GM19463 (cell line): ENCODE results near the gene SESTD1.
"Not testable (repeated sequence)": the region's sequence is repeated elsewhere in the genome, so short reads cannot be mapped to it uniquely, and the experiment has no call there.

Experiments used
- ATAC-seq: cut with Tn5 transposase; IDR thresholded peaks from one replicate; pipeline ENCODE4 v1.9.1; 2021; ENCODE audit warnings: mild to moderate bottlenecking, moderate library complexity; ENCODE audit not compliant: unreplicated experiment

SESTD1 gene

DNA sequence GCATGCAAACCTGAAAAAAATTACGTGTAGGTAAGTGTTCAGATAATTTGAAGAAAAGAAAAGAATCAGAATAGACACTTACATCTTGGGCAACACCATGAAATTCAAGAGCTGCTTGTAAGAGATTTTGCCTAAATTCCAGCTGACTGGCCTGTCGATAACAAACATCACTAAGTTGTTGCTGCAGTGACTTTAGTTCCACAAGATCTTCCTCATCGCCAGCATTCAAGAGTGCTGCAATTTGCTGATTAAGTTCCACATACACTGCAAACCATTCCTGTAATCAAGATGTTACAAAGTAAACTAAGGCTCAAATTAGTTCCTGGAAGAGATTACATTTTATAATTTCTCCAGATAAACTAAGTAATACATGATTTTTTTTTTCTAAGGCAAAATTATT is 140.3 kb downstream of the SESTD1 start:
- no peak for ATAC-seq

DNA sequence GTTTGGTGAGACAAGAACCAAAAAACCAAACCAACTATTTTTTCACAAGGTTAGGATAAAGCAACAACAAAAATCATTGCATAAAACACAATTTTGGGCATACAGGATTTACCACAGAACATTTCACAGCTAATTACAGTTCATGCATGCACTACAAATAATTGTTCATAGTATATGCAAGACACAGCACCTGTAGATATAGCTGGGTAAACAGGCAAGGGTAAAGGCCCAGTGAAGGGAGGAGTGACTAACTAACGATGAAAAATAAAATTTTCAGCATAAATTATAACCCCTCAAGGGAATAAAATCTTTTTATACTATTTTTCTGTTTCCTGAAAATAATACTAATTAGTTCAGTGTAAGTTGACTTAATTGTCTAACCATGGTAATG is 141.4 kb downstream of the SESTD1 start:
- ATAC-seq, result no peak

DNA sequence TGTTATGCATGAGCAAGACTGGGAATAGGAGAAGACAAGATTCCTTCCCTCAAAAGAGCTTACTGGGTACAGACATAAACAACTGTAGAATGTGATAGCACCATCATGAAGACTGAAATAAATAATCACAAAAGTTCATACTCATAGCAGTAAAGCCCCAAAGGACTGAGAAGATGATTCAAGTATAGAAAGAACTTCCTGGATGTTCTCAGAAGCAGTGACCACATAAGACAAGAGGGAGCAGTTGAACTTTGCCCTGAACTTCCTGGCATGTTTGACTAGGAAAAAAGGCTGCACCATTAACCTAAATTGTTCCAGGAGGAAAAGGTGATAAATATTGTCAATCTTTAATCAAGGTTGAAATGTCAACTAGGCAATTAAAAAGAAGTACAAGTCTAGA is 156.9 kb downstream of the SESTD1 start:
- ATAC-seq, result peak; percentile 41

DNA sequence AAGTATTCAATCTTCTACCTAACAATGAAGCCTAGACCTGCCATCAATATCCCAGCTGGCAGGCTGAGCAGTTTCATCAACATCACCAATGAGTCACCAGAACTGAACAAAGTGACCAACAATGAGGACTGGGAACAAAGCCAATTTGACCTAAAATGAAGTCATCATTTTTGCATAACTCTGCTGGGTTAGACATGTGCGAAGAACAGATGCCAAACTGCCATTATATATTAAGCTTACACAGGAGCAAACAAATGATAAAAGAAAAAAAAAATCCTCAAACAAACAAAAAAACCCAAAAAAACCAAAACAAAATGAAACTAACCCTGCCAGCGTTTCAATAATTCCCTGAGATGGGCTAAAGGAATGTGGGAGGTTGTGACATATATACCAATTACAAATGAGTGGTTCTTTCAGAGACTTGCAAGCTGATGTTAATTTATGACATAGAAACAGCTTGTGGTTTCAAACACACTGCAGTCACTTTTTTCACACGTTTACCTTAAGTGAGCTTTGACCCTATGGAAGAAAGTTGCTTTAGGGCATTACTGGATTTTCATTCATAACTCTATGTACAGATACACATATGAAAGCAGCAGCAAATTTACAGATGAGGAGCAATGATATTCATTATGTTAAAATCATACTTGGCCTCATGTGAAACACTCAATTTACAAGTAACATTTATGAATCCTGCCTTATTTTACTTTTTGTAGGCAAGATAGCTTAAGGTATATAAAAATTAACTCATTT is 157.8 kb downstream of the SESTD1 start:
- peak; percentile 80 for ATAC-seq

DNA sequence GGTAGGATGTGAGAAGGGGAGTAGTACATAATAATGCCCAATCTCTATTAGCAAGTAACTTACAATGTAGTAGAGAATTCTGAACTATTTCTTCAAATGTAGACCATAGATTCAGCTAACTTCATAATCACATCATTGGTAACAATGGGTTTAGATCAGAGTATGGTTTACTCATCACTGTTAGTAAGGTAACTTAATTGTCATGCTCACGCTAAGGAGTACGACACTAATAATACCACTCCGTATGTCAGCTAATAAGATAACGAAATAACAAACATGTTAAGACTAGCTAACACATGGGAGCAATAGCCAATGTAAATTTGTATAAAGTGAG is 158.3 kb downstream of the SESTD1 start:
- ATAC-seq, result peak; percentile 1

DNA sequence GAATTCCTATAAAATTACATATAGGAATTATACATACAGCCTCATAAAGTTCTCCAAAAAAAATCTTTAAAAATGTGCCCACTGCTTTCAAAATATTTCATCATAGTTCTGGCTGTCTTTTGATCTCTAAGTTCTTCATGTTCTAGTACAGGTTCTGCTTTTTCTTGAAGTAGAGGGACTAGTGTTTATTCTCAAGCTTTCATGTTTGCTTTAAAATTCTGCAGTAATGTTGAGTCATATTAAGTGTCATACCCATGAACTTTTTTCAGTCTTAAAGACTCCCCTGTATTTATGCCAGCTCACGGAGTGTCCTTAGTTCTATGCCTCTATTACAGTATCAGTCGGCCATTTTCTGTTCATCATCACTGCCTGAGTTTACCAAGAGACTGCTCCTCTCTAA is 159.9 kb downstream of the SESTD1 start:
- no peak for ATAC-seq

DNA sequence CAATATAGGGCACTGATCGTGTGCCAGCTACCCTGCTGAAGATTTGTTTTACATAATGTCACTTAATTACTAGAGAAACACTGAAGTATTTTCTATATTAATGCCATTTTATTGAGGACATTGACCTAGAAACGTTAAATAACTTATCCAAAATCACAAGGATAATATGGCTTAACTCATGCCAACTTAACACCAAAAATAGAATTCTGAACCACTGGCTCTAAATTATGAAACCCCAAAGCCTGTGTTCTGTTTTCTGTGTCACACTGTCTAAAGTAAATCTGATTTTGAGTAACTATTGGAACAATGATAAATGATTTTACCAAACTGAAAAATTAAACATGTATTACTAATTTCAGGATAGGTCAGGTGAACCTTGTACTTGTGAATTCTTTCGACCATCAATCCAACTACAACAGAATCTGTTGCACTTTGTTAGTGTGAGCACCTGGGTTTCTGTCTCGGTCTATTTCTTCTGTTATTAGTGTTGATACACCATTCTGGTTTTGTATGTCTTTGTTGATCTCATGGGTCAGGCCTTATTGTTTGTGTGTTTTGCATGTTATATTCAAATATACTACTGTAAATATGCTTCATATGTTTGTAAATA is 166.4 kb downstream of the SESTD1 start:
- no peak for ATAC-seq

DNA sequence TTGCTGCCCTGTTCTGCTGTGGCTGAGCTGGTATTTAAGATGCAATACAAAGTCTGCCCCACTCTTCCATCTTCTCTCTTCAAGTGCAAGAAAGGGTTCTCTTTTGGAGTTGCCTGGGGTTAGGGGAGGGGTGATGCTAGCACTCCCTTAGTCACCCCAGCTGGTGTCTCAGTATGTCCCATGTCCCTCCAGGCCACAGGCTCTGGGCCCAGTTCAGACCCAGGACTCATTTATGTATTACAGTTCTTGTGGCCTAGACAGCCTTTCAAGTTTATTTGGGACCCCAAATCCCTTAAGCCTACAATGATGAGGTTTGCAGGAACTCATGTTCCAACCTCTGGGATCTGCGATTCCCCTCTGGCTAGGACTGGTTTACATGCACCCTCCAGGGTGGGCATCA is 167.5 kb downstream of the SESTD1 start:
- ATAC-seq, result no peak

DNA sequence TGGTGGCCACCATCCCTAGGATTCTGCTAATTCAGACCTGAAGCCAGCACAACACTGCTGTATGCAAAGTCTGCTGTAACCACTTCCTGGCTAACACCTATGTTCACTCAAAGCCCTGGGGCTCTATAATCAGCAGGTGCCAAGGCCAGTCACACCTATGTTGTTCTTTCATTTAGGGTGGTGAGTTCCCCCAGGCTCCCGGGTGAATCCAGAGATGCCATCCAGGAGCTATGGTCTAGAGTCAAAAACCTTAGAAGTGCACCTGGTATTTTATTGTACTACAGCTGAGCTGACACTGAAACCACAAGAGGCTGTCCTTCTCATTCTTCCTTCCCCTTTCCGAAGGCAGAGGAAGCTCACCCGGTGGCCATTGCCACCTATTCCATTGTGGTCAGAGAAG is 168.5 kb downstream of the SESTD1 start:
- ATAC-seq, result peak; percentile 93

DNA sequence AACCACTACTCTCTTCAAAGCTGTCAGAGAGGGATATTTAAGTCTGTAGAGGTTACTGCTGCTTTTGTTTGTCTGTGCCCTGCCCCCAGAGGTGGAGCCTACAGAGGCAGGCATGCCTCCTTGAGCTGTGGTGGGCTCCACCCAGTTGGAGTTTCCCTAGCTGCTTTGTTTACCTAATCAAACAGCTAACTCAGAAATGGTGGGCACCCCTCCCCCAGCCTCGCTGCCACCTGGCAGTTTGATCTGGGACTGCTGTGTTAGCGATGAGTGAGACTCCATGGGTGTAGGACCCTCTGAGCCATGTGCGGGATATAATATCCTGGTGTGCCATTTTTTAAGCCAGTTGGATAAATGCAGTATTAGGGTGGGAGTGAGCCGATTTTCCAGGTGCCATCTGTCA is 171.7 kb downstream of the SESTD1 start:
- not testable (repeated sequence) for ATAC-seq

DNA sequence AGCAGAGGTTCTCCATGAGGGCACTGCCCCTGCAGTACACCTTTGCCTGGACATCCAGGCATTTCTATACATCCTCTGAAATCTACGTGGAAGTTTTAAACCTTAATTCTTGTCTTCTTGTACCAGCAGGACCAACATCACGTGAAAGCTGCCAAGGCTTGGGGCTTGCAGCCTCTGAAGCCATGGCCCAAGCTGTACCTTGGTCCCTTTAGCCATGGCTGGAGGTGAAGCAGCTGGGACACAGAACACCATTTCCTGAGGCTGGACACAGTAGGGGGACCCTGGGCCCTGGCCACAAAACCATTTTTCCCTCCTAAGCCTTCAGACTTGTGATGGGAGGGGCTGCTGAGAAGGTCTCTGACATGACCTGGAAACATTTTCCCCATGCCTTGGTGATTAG is 181.9 kb downstream of the SESTD1 start:
- no peak for ATAC-seq

DNA sequence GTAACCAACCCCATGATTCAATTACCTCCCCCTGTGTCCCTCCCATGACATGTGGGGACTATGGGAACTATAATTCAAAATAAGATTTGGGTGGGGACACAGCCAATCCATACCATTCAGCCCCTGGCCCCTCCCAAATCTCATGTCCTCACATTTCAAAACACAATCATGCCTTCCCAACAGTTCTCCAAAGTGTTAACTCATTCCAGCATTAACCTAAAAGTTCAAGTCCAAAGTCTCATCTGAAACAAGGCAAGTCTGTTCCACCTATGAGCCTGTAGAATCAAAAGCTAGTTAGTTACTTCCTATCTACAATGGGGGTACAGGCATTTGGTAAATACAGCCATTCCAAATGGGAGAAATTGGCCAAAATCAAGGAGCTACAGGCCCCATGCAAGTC is 182.7 kb downstream of the SESTD1 start:
- no peak for ATAC-seq

DNA sequence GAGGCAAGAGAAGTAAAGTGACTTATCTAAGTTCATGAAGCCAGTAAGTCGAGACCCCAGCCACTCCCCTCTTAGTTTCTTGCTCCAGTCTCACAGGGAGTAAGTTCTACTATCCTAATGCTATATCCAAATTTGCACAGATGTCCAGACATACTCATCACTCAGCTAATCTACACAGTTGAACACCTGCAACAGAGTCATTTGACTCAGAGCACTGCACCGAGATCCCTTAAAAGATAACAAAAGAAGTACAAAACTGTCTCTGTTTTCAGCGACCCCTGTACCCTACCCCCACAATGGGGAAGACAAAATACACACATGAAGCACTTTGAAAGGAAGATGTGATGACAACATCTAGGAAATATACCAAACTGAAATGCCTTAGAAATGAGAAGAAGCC is 192.1 kb downstream of the SESTD1 start:
- no peak for ATAC-seq

DNA sequence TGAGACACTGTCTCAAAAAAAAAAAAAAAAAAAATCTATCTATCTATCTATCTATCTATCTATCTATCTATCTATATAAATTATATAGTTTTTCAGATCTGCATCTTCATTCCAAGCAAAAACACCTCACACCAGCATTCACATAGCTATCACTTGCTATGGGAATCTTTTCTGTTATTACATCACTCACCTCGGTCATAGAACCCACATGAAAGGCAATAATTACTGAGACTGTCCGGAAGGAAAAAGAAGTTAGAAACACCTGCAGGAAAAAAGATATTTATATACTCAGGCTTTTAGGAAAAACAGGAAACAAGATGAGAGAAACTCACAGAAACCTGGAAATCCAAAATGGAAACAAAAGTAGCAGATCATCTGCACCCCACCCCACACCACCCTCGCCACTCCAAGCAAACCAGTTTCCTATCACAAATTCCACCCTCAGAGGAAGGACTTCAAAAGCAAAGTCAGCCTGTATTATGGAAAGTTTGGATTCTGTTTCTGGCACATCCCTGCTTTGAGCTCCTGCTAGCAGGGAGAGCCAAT is 192.7 kb downstream of the SESTD1 start:
- ATAC-seq, result no peak

DNA sequence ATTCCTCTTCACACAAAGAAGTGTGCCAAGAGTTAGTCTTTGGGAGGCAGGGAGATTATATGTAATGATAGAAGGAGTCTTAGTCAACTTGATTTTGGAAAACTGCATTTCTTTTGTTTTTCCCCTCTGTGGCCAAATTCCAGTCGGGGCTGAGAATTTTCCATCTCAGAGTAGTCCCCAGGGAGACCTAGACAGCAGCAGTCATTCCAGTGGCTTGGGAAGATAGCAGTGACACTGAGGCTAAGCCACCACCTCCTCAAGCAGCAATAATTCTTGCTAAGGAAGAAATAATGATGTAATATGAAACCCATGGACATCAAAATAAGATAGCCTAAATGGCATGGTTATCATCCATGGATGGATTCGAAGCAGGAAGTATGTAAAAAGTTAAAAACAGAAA is 193.7 kb downstream of the SESTD1 start:
- no peak for ATAC-seq

DNA sequence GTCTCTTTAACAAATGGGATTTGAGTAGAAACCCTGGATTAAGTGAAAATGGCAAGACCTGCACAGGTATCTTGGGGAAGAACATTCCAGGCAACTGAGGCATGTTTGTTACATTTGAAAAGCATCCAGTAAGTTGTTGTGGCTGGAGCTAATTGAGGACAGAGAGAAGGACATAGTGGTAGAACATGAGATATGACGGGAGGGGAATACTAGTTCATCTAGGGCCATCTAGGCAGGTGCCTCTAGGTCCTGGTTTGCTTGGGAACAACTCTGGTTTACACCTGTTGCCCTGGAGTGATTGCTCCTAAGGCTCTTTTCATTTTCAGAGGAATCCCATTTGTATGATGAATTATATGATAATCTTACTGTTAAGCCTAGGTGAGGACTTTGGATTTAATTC is 194.9 kb downstream of the SESTD1 start:
- ATAC-seq, result no peak

DNA sequence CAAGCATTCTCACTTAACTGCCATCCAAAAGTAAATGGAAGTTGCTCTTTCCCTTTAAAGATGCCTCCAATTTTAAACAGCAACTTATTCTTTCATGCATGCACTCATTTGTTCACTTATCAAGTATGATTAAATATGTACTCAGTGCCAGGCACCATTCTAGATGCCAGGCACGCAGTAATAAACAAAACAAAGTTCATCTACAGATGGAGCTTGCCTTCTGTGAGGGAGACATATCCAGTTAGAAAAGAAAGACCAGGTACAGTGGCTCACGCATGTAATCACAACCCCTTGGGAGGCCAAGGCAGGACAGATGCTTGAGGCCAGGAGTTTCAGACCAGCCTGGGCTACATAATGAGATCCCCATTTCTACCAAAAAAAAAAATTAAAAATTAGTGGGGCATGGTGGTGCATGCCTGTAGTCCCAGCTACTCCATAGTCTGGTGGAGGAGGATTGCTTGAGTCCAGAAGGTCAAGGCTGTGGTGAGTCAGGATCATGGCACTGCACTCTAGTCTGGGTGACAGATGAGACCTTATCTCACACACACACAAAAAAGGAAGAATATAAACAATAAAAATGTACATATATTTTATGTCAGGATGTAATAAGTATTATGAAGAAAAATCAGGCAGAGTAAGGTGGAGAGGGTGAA is 195.5 kb downstream of the SESTD1 start:
- no peak for ATAC-seq

DNA sequence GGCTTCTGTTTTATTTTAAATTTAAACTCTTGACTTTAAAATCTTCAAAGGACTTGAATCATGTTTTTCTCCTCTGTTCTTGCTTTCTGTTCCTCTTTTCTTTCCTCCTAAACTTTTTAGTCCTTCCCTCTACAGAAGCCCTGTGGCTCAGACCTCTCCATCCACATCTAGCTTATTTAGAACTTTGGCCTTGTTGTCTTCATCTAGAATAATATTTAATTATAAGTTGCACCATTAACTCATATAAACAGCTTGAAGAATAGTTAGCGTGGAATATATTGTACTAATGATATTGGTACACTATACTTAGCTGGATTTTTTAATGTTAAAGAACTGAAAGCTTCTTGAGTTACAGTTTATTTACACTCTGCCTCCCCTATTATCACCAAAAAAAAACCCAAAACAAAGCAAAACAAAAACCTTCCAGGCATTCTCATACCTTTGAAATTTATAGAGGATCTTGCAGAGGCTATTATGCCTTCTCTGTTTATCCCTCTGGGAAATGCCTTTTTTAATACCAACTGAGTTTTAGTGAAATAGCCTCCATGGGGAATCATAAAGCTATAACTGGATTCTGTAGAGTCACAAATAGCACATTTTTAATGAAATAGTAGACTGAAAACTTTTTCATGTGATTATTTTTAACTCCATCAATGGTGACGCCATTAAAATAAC is 205.5 kb downstream of the SESTD1 start:
- ATAC-seq, result peak; percentile 88

DNA sequence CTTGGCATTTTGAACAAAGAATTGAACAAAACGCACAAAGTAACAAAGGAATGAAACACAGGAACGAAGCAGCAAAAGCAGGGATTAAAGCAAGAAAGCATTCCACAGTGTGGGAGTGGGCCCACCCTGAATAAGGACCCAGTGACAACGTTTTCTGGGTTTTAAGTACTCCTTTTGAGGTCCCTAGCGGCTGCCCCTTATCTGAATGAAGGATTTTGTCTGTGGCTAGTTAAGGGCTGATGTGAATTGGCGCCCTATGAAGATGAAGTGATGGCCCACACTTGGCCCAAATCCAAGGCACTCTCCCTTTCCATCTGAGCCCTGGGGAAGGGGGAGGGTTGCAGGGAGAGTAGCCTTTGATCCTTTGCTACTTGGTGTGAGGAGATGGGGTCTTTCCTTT is 206.9 kb downstream of the SESTD1 start:
- no peak for ATAC-seq

DNA sequence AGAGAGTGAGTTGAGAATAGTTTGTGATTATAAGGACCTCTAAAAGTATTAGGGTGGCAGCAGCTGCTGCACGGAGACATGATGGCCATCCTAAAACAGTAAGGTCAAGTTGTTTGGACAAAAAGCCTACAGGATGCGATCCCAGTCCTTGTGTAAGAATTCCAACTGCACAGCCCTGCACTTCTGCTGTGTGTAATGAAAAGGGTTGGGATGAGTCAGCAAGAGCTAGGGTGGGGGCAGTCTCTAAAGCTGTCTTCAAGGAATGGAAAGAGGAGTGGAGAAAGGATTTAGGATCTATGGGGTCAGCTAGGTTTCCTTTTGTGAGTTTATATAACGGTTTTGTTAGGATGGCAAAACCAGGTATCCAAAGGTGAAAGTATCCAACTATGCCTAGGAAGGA is 211.1 kb downstream of the SESTD1 start:
- not testable (repeated sequence) for ATAC-seq
